Right lobe of liver (tissue), 6 donors: Measurements from ENCODE around the gene SPOP. TPM values are rescaled to one million over a fixed set of nuclear protein-coding genes. Genes with fewer than 3 reads are reported as not detected.
"Not testable (repeated sequence)": the region's sequence is repeated elsewhere in the genome, so short reads cannot be mapped to it uniquely, and the experiment has no call there.

Experiments
- ATAC-seq, 4 donors: fragments of 200-7000 bp; cut with Tn5 transposase; one replicate each; pipeline ENCODE4 v1.9.1; 2020; ENCODE audit warnings: mild to moderate bottlenecking in 4 of 4, moderate library complexity in 4 of 4
- DNase-seq, 3 donors: peaks; one replicate each; pipeline ENCODE4 v3.0.0-alpha.2; 2020
- H3K27ac ChIP-seq, 3 donors: fragments of 200-600 bp; one replicate each; pipeline ENCODE4 v1.8.0; 2022
- H3K27me3 ChIP-seq, 2 donors: fragments of 200-600 bp; one replicate each; pipeline ENCODE4 v1.8.0; 2022
- H3K36me3 ChIP-seq, 4 donors: fragments of 200-600 bp; sonication (generic) in 1 of 4; one replicate each; pipeline versions ENCODE4 v1.5.1 to v1.8.0; 2017 to 2022; ENCODE audit warnings: control low read depth in 1 of 4
- H3K4me1 ChIP-seq, 4 donors: fragments of 200-600 bp; sonication (generic) in 1 of 4; one replicate each; pipeline versions ENCODE4 v1.5.1 to v1.8.0; 2017 to 2022; ENCODE audit warnings: control low read depth in 1 of 4
- H3K4me3 ChIP-seq, 3 donors: fragments of 200-600 bp; one replicate each; pipeline ENCODE4 v1.8.0; 2022
- H3K9me3 ChIP-seq, 4 donors: fragments of 200-600 bp; sonication (generic) in 1 of 4; one replicate each; pipeline versions ENCODE4 v1.5.1 to v1.8.0; 2017 to 2022; ENCODE audit warnings: control low read depth in 1 of 4
- POLR2A ChIP-seq: fragments of 450-650 bp; IDR thresholded peaks from one replicate; pipeline ENCODE4 v1.6.1; 2017; ENCODE audit warnings: antibody characterized with exemption, mild to moderate bottlenecking
- WGBS: methylation state at CpG from one replicate; pipeline ENCODE4 v1.1.6; 2018; ENCODE audit warnings: low coverage, low lambda C conversion rate; ENCODE audit not compliant: insufficient coverage; ENCODE audit errors: missing lambda C conversion rate; 5-methylcytosine and 5-hydroxymethylcytosine counted together
- intact Hi-C, 2 donors: fragments of 100-400 bp; cut with DNase I; formaldehyde crosslinking; loops; one replicate each; pipeline versions ENCODE4 v1.11.2 to v1.14.1; 2022
- total RNA-seq, 6 experiments: library from RNA; depleted of rRNA in 2 of 6; stranded (reverse); fragments of >200 nt in 2 of 6; fragmentation: NEBNext Ultra II Directional in 3 of 6; extraction: Animal tissue kit (Norgen Biotek cat#: 25700) in 3 of 6; gene quantifications; one replicate each; pipeline versions ENCODE4 v1.1.0 to v1.2.4, GENCODE V29; 2016 to 2023
- TF ChIP-seq, protein P1 (sequence below), 4 donors: fragments of 200-600 bp in 3 of 4; fragments of 450-650 bp in 1 of 4; IDR thresholded peaks; one replicate each; pipeline versions ENCODE4 v1.5.1 to v1.8.0; 2016 to 2022; ENCODE audit warnings: antibody characterized with exemption in 4 of 4, mild to moderate bottlenecking in 2 of 4
- donor health status: DM: no; HTN: yes; CAD: no.
- donor health status: DM: no; HTN: no; CAD: no.
- donor health status: DM: no; HTN: no; CAD: no.
- donor health status: DM: no; HTN: yes; CAD: no.
- donor health status: DM: no; HTN: yes; CAD: no.

The SPOP gene
- total RNA-seq, 6 experiments from 2014 or later: 26.9 to 41.0 (median 34.1) TPM

DNA sequence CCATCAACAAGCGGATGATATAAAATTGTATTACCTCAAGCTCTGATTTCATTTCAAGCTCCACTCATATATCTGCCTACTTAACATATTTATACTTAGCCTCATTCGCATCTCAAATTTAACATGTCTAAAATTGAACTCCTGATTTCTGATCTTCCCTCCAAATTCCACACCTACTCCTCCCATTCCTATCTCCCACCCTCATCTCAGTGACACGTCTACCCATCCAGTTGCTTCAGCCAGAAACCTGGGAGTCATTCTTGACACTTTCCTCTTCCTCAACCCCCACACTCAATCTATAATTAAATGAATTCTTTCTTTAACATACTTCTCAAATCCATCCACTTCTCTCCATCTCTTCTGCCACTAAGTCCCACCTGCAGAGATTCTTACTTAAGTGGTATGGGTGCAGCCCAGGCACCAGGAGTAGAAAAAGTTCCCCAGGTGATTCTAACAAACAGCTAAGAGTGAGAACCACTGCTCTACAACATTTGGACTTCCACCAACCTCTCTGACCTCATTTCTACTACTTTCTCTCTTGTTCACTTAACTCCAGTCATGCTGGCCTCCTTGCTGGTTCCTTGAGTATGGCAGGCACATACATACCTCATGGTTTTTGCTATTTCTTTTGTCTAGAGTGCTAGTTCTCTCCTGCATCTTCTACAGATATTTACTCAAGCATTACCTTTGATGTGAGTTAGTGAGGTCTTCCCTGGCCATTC is 18.1 kb downstream of the SPOP start:
- ATAC-seq (no peak), DNase-seq (no peak)
- no peaks in the 10 kb centered on the region for H3K36me3 ChIP-seq
- no peaks in the 10 kb centered on the region for H3K9me3 ChIP-seq
- WGBS: 89% methylated on average over 3 of the region's 3 CpGs
- H3K4me1 ChIP-seq: no peaks in the 10 kb centered on the region
- no peak overlapping the region for H3K27ac ChIP-seq
- H3K4me3 ChIP-seq: no peak overlapping the region
- TF ChIP-seq, protein P1, sequence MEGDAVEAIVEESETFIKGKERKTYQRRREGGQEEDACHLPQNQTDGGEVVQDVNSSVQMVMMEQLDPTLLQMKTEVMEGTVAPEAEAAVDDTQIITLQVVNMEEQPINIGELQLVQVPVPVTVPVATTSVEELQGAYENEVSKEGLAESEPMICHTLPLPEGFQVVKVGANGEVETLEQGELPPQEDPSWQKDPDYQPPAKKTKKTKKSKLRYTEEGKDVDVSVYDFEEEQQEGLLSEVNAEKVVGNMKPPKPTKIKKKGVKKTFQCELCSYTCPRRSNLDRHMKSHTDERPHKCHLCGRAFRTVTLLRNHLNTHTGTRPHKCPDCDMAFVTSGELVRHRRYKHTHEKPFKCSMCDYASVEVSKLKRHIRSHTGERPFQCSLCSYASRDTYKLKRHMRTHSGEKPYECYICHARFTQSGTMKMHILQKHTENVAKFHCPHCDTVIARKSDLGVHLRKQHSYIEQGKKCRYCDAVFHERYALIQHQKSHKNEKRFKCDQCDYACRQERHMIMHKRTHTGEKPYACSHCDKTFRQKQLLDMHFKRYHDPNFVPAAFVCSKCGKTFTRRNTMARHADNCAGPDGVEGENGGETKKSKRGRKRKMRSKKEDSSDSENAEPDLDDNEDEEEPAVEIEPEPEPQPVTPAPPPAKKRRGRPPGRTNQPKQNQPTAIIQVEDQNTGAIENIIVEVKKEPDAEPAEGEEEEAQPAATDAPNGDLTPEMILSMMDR (IDR thresholded peaks at IDR 0.05): no peak
- TF ChIP-seq POLR2A: no peak
- intact Hi-C loops: no loop called here
- no peaks in the 10 kb centered on the region for H3K27me3 ChIP-seq

DNA sequence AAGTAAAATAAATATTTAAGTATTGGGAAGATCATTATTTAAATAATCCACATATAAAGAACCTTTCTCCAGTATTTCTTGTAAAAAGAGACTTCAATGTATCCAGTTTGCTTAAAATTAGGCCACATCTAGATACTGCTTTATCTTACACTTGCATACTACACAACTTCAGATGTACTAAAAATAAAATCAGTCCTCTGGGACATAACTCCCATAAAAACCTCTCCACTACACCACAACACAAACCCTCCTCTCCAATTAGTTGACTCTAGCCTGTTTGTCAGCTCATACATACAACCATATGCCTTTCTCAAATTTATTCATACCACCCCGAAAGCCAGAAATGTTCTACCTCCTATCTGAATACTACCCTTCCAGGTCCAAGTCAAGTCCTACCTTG is 21.6 kb downstream of the SPOP start:
- no peak overlapping the region for H3K4me3 ChIP-seq
- WGBS: 78% methylated on average over 1 of the region's 1 CpG
- no peaks in the 10 kb centered on the region for H3K27me3 ChIP-seq
- no peak for ATAC-seq
- H3K9me3 ChIP-seq: no peaks in the 10 kb centered on the region
- intact Hi-C loops: no loop called here
- no peak for DNase-seq
- no peaks in the 10 kb centered on the region for H3K4me1 ChIP-seq
- no peak overlapping the region for H3K27ac ChIP-seq
- no peaks in the 10 kb centered on the region for H3K36me3 ChIP-seq
- TF ChIP-seq POLR2A: no peak
- TF ChIP-seq, protein P1 (IDR thresholded peaks at IDR 0.05): no peak

DNA sequence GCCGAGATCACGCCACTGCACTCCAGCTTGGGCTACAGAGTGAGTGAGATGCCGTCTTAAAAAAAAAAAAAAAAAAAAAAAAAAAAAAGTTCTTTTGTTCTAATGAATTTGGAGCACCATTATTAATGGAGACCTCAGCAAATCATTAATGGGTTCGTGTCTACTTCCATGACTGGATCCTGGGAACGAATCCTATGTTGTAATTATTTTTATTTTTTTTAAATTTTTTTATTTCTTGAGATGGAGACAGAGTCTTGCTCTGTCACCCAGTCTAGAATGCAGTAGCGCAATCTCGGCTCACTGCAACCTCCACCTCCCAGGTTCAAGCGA is 30.7 kb downstream of the SPOP start:
- Histone ChIP-seq H3K36me3 (no peaks in the 10 kb centered on the region), H3K9me3 (no peaks in the 10 kb centered on the region), H3K4me3 (no peak overlapping the region), H3K4me1 (no peaks in the 10 kb centered on the region), H3K27me3 (no peaks in the 10 kb centered on the region), H3K27ac (no peak overlapping the region)
- TF ChIP-seq, protein P1 (IDR thresholded peaks at IDR 0.05): no peak
- no peak for TF ChIP-seq POLR2A
- no peak for DNase-seq
- ATAC-seq: no peak
- WGBS: 96% methylated on average over 7 of the region's 8 CpGs
- intact Hi-C loops: no loop called here

DNA sequence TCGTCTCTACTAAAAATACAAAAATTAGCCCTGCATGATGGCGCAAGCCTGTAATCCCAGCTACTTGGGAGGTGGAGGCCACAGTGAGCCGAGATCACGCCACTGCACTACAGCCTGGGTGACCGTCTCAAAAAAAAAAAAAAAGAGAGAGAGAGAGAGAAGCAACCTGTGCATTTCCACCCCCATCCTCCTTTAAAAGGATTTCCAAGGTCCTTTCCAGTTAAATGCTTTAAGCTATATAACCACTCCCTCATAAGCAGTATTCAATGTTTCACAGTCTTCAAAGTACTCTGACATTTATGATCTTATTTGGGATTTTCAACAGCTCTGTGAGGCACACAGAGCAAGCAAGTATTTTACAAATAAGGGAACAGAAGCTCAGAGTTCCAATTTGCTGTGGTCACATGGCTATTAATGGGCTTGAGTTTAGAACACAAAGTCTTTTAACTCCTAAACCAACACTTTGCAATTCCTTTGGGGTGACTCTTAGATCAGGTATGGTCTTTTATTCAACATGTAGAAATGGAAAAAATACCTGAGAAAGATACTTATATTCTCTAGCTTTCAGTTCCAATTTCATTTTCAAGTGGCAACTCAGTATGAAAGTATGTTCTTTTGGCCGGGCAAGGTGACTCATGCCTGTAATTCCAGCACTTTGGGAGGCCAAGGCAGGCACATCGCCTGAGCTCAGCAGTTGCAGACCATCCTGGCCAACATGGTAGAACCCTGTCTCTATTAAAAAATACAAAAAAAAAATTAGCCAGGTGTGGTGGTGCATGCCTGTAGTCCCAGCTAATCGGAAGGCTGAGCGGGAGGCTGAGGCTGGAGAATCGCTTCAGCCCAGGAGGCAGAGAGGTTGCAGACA is 31.3 kb downstream of the SPOP start:
- Histone ChIP-seq H3K27me3 (no peaks in the 10 kb centered on the region), H3K4me3 (no peak overlapping the region), H3K27ac (no peak overlapping the region), H3K4me1 (no peaks in the 10 kb centered on the region), H3K36me3 (no peaks in the 10 kb centered on the region), H3K9me3 (no peaks in the 10 kb centered on the region)
- intact Hi-C loops: no loop called here
- 73% methylated on average over 8 of the region's 10 CpGs for WGBS
- TF ChIP-seq, protein P1 (IDR thresholded peaks at IDR 0.05): no peak
- no peak for DNase-seq
- ATAC-seq: peak in 1 of 4 donors; percentile 65

DNA sequence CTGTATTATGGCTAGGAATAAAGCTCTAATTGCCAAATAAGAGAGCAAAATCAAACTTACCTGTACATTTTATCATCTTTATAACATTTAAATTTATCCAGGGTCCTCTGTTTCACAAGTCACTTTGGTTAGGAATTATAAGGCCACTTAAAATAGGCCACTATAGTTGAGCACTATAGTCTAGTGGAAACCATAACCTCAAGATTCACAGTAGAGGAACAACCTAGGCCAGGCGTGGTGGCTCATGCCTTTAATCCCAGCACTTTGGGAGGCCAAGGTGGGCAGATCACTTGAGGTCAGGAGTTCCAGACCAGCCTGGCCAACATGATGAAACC is 31.9 kb downstream of the SPOP start:
- intact Hi-C loops, ATAC-seq, DNase-seq, H3K27me3 ChIP-seq, H3K4me3 ChIP-seq, H3K36me3 ChIP-seq, H3K27ac ChIP-seq, H3K4me1 ChIP-seq, H3K9me3 ChIP-seq: not testable (repeated sequence)
- WGBS: 75% methylated on average over 1 of the region's 1 CpG
